IMR-90 (cell line): Measurements from ENCODE around the gene CAPS2.

Source experiments
- CTCF ChIP-seq: conservative IDR thresholded peaks from 2 replicates; pipeline ENCODE4 v1.5.1; 2012; ENCODE audit warnings: mild to moderate bottlenecking, low read depth, low read length, improper control_type of control experiment
- MAFK ChIP-seq: IDR thresholded peaks from 2 replicates; pipeline ENCODE4 v1.6.1; 2012; ENCODE audit warnings: low read depth, low read length, improper control_type of control experiment

- TF ChIP-seq CTCF (no peak), MAFK (no peak)
Measured at GRCh38 chr12:75236206-75236605, 93.9 kb downstream of the CAPS2 start.
